ENCODE results near the gene HTATSF1.

The HTATSF1 gene

GRCh38 chrX:136496764-136497555 lies 432 bp upstream of the HTATSF1 start:
- peak; percentile 65 for DNase-seq

GRCh38 chrX:136519069-136519468 lies 21.7 kb downstream of the HTATSF1 start:
- no peak for DNase-seq

- no peak for DNase-seq
These were observed 26.4 kb downstream of the HTATSF1 start for GRCh38 chrX:136523770-136524169.

GRCh38 chrX:136525738-136526606 lies 28.6 kb downstream of the HTATSF1 start:
- no peak for DNase-seq

- DNase-seq = no peak
These were observed 31.4 kb downstream of the HTATSF1 start for GRCh38 chrX:136528645-136529315.

GRCh38 chrX:136529795-136530194 lies 32.4 kb downstream of the HTATSF1 start:
- no peak for DNase-seq

- DNase-seq = no peak
These were observed 34.6 kb downstream of the HTATSF1 start, which contains the start of gene VGLL1 for GRCh38 chrX:136531951-136532350. Gene VGLL1 (plus strand): TSS chrX:136532215. CDS start chrX:136536021, 3,806 bp downstream.

GRCh38 chrX:136534131-136534530 lies 36.7 kb downstream of the HTATSF1 start:
- DNase-seq = no peak

GRCh38 chrX:136538811-136539210 lies 41.4 kb downstream of the HTATSF1 start:
- no peak for DNase-seq

- DNase-seq = no peak
These were observed 42.8 kb downstream of the HTATSF1 start for GRCh38 chrX:136540226-136540625.

- no peak for DNase-seq
These were observed 43.9 kb downstream of the HTATSF1 start for GRCh38 chrX:136541294-136541693.

GRCh38 chrX:136542281-136542680 lies 44.9 kb downstream of the HTATSF1 start:
- DNase-seq = no peak

GRCh38 chrX:136546371-136546781 lies 49.0 kb downstream of the HTATSF1 start:
- DNase-seq = no peak

GRCh38 chrX:136549226-136549625 lies 51.8 kb downstream of the HTATSF1 start:
- no peak for DNase-seq

GRCh38 chrX:136551410-136551809 lies 54.0 kb downstream of the HTATSF1 start:
- DNase-seq = no peak

GRCh38 chrX:136555694-136556093 lies 58.3 kb downstream of the HTATSF1 start:
- DNase-seq = no peak

Data from GF-D8 (cell line).